ENCODE results near the gene C3orf80. TPM values are rescaled to one million over a fixed set of nuclear protein-coding genes. Genes with fewer than 3 reads are reported as not detected.

C3orf80 gene
- total and polyA plus RNA-seq, 3 donors from 2014 or later = 0.63 to 2.8 (median 2.0) TPM

GRCh38 chr3:160192310-160193029 is 32.8 kb upstream of the C3orf80 start:
- no peaks in the 10 kb centered on the region for H3K36me3 ChIP-seq (ENCODE audit: low read depth, missing control alignments)
- no peaks in the 10 kb centered on the region for H3K4me1 ChIP-seq
- intact Hi-C loops (cut with DNase I; ENCODE audit: low total_unique reads) = no loop called here
- H3K27me3 ChIP-seq = no peaks in the 10 kb centered on the region
- H3K9me3 ChIP-seq = no peaks in the 10 kb centered on the region
- 93 to 100% methylated on average over 1 of the region's 1 CpG for WGBS, 2 donors
- H3K4me3 ChIP-seq = no peak overlapping the region
- H3K27ac ChIP-seq = no peak overlapping the region
- DNase-seq = no peak
- no peak for TF ChIP-seq CTCF (IDR thresholded peaks at IDR 0.05)
- no peak for TF ChIP-seq POLR2A (IDR thresholded peaks at IDR 0.05)

GRCh38 chr3:160193644-160194192 is 31.5 kb upstream of the C3orf80 start:
- H3K27me3 ChIP-seq = no peaks in the 10 kb centered on the region
- TF ChIP-seq CTCF (IDR thresholded peaks at IDR 0.05) = no peak
- TF ChIP-seq POLR2A (IDR thresholded peaks at IDR 0.05) = no peak
- no peak overlapping the region for H3K27ac ChIP-seq
- DNase-seq = no peak
- no peaks in the 10 kb centered on the region for H3K9me3 ChIP-seq
- H3K4me1 ChIP-seq = no peaks in the 10 kb centered on the region
- intact Hi-C loops (cut with DNase I; ENCODE audit: low total_unique reads) = no loop called here
- 83 to 87% methylated on average over 6 of the region's 6 CpGs for WGBS, 2 donors
- no peaks in the 10 kb centered on the region for H3K36me3 ChIP-seq (ENCODE audit: low read depth, missing control alignments)
- no peak overlapping the region for H3K4me3 ChIP-seq

- Histone ChIP-seq H3K4me3 (no peak overlapping the region), H3K4me1 (no peaks in the 10 kb centered on the region), H3K36me3 (ENCODE audit: low read depth, missing control alignments) (no peaks in the 10 kb centered on the region), H3K9me3 (no peaks in the 10 kb centered on the region), H3K27ac (no peak overlapping the region), H3K27me3 (no peaks in the 10 kb centered on the region)
- TF ChIP-seq CTCF (IDR thresholded peaks at IDR 0.05) (no peak), POLR2A (IDR thresholded peaks at IDR 0.05) (no peak)
- no peak for DNase-seq
- intact Hi-C loops (cut with DNase I; ENCODE audit: low total_unique reads) = no loop called here
- WGBS, 2 donors = 88 to 91% methylated on average over 1 of the region's 1 CpG
These were observed 30.8 kb upstream of the C3orf80 start for GRCh38 chr3:160194438-160194837.

- H3K27ac ChIP-seq = no peak overlapping the region
- no peaks in the 10 kb centered on the region for H3K9me3 ChIP-seq
- H3K27me3 ChIP-seq = no peaks in the 10 kb centered on the region
- H3K36me3 ChIP-seq (ENCODE audit: low read depth, missing control alignments) = no peaks in the 10 kb centered on the region
- H3K4me3 ChIP-seq = no peak overlapping the region
- TF ChIP-seq CTCF (IDR thresholded peaks at IDR 0.05) (no peak), POLR2A (IDR thresholded peaks at IDR 0.05) (no peak)
- DNase-seq = no peak
- intact Hi-C loops (cut with DNase I; ENCODE audit: low total_unique reads) = no loop called here
- H3K4me1 ChIP-seq = no peaks in the 10 kb centered on the region
These were observed 30.1 kb upstream of the C3orf80 start for GRCh38 chr3:160195106-160195505.
